GM12878 (cell line): ENCODE measurements around the gene TBRG4. TPM values are rescaled to one million over a fixed set of nuclear protein-coding genes. Genes with fewer than 3 reads are reported as not detected.

Source experiments
- ATAC-seq: fragments of 200-7000 bp; cut with Tn5 transposase; 3 replicates; pipeline ENCODE4 v1.9.1; 2020; ENCODE audit warnings: mild to moderate bottlenecking, moderate library complexity
- BruUV-seq: library from RNA; stranded (reverse); fragments of 400-500 nt; replicated peaks from 2 replicates; lab custom pipeline; 2021; lab: Mats Ljungman, UMichigan
- CTCF ChIA-PET: fragments of 300-600 bp; sonication (Branson Sonifier 250); formaldehyde crosslinking; extraction: SDS; loops from one replicate; lab custom pipeline; 2021; ENCODE audit warnings: inconsistent platforms; lab: Yijun Ruan, JAX
- POLR2A ChIA-PET: fragments of 350-600 bp; formaldehyde crosslinking; extraction: SDS; loops from one replicate; lab custom pipeline; 2021; ENCODE audit warnings: inconsistent platforms; lab: Charles Lee
- RAD21 ChIA-PET: fragments of 300-600 bp; sonication (Branson Sonifier 250); formaldehyde crosslinking; loops from one replicate; lab custom pipeline; 2023; ENCODE audit warnings: antibody characterized with exemption; ENCODE audit not compliant: unreplicated experiment; lab: Charles Lee
- SMC1A ChIA-PET: fragments of 300-600 bp; sonication (Branson Sonifier 250); formaldehyde crosslinking; loops from one replicate; lab custom pipeline; 2023; ENCODE audit not compliant: unreplicated experiment, uncharacterized antibody; lab: Charles Lee
- DNase-seq: peaks from one replicate; pipeline ENCODE4 v3.0.0-alpha.2; 2011; ENCODE audit warnings: low read depth, low spot score
- FAIRE-seq: peaks from 3 replicates; lab custom pipeline; 2011; peaks lifted over from hg19 to GRCh38; lab: Jason Lieb, UNC
- H2AFZ ChIP-seq: 2 replicates; pipeline ENCODE4 v1.6.0; 2011; ENCODE audit warnings: low read depth, low read length, control low read depth; ENCODE audit not compliant: control insufficient read depth
- H3K27ac ChIP-seq: 2 replicates; pipeline ENCODE4 v1.5.1; 2011; ENCODE audit warnings: control low read depth; ENCODE audit not compliant: control insufficient read depth, insufficient read depth
- H3K27me3 ChIP-seq, 2 experiments: replicated peaks in 1 of 2; 2 replicates each; pipeline versions ENCODE4 v1.6.0 to v1.6.1; 2011; ENCODE audit warnings: low read length in 1 of 2; ENCODE audit not compliant: control insufficient read depth in 2 of 2, insufficient read depth in 2 of 2
- H3K36me3 ChIP-seq, 2 experiments: 2 replicates each; pipeline ENCODE4 v1.5.1; 2011; ENCODE audit warnings: low read length in 1 of 2; ENCODE audit not compliant: control insufficient read depth in 2 of 2, insufficient read depth in 2 of 2
- H3K4me1 ChIP-seq: 2 replicates; pipeline ENCODE4 v1.6.1; 2011; ENCODE audit warnings: mild to moderate bottlenecking, low read length, moderate library complexity, mixed read lengths; ENCODE audit not compliant: control insufficient read depth, insufficient read depth
- H3K4me2 ChIP-seq: 2 replicates; pipeline ENCODE4 v1.6.0; 2011; ENCODE audit warnings: control low read depth; ENCODE audit not compliant: control insufficient read depth, insufficient read depth
- H3K4me3 ChIP-seq: fragments of 200-600 bp; sonication (generic); 2 replicates; pipeline ENCODE4 v1.5.1; 2016
- H3K79me2 ChIP-seq: 2 replicates; pipeline ENCODE4 v1.6.0; 2011; ENCODE audit warnings: low read length; ENCODE audit not compliant: control insufficient read depth, insufficient read depth
- H3K9ac ChIP-seq: 2 replicates; pipeline ENCODE4 v1.8.0; 2011; ENCODE audit warnings: low read length, control low read depth, mixed read lengths; ENCODE audit not compliant: control insufficient read depth, insufficient read depth
- H3K9me3 ChIP-seq: replicated peaks from 3 replicates; pipeline ENCODE4 v1.5.1; 2011; ENCODE audit warnings: mild to moderate bottlenecking, low read length; ENCODE audit not compliant: control insufficient read depth, insufficient read depth
- H4K20me1 ChIP-seq: 2 replicates; pipeline ENCODE4 v1.6.0; 2011; ENCODE audit not compliant: control insufficient read depth, insufficient read depth
- E2F4 ChIP-seq: IDR thresholded peaks from 2 replicates; pipeline ENCODE4 v1.6.1; 2012; ENCODE audit warnings: low read depth, low read length, improper control_type of control experiment
- EGR1 ChIP-seq, 2 experiments: IDR thresholded peaks; 1 replicate in 1 of 2; 2 replicates in 1 of 2; pipeline ENCODE4 v1.6.1; 2011 to 2012; ENCODE audit warnings: low read depth in 2 of 2, low read length in 2 of 2, borderline replicate concordance in 1 of 2, mild to moderate bottlenecking in 1 of 2, moderate library complexity in 1 of 2
- ELK1 ChIP-seq: IDR thresholded peaks from 2 replicates; pipeline ENCODE4 v1.6.1; 2012; ENCODE audit warnings: low read depth, low read length, improper control_type of control experiment
- GATAD2B ChIP-seq: fragments of 450-650 bp; conservative IDR thresholded peaks from 2 replicates; pipeline ENCODE4 v1.6.1; 2017; ENCODE audit warnings: low read depth, mild to moderate bottlenecking, moderate library complexity
- HDAC2 ChIP-seq: fragments of 200-600 bp; sonication (generic); IDR thresholded peaks from 2 replicates; pipeline ENCODE4 v1.6.1; 2017
- JUNB ChIP-seq: IDR thresholded peaks from 2 replicates; pipeline ENCODE4 v1.6.1; 2016; ENCODE audit warnings: antibody characterized with exemption, mild to moderate bottlenecking
- NFIC ChIP-seq: IDR thresholded peaks from 2 replicates; pipeline ENCODE4 v1.6.1; 2012; ENCODE audit warnings: low read depth, mild to moderate bottlenecking, inconsistent platforms, low read length, moderate library complexity
- RAD51 ChIP-seq: fragments of 450-650 bp; IDR thresholded peaks from 2 replicates; pipeline ENCODE4 v1.6.1; 2016; ENCODE audit warnings: moderate library complexity, mild to moderate bottlenecking, inconsistent platforms
- RB1 ChIP-seq: fragments of 450-650 bp; formaldehyde crosslinking; IDR thresholded peaks from 2 replicates; pipeline ENCODE4 v1.6.1; 2017; ENCODE audit warnings: mild to moderate bottlenecking, borderline replicate concordance
- ZBTB40 ChIP-seq: fragments of 450-650 bp; IDR thresholded peaks from 2 replicates; pipeline ENCODE4 v1.6.1; 2016; ENCODE audit warnings: mild to moderate bottlenecking, moderate library complexity, borderline replicate concordance
- WGBS: methylation state at CpG from one replicate; pipeline ENCODE4 v1.1.6; 2016; ENCODE audit warnings: low lambda C conversion rate; ENCODE audit not compliant: insufficient replicate concordance, insufficient coverage; ENCODE audit errors: missing lambda C conversion rate; 5-methylcytosine and 5-hydroxymethylcytosine counted together
- in situ Hi-C: fragments of 300-500 bp; cut with MboI; formaldehyde crosslinking; loops from 9 replicates; pipeline ENCODE4 v1.14.3; 2018; ENCODE audit warnings: mixed read lengths
- intact Hi-C: fragments of 100-400 bp; cut with micrococcal nuclease; formaldehyde crosslinking; loops from one replicate; pipeline ENCODE4 v1.14.2; 2022; ENCODE audit not compliant: unreplicated experiment
- polyA plus RNA-seq, 11 experiments: library from polyadenylated mRNA; depleted of rRNA in 4 of 11; unstranded in 6 of 11; stranded (reverse) in 5 of 11; fragments of >200 nt; fragmentation: Nextera tagmentation in 4 of 11; fragmentation: Illumina TruSeq in 1 of 11; extraction: Ambion mirVana in 4 of 11; extraction: Trizol in 1 of 11; gene quantifications; 1 replicate in 1 of 11; 2 replicates in 10 of 11; pipeline versions ENCODE4 v1.2.1 to v1.2.3, GENCODE V29; 2011 to 2016; ENCODE audit warnings: inconsistent platforms in 2 of 11, missing spikeins in 2 of 11, low read depth in 1 of 11
- total RNA-seq, 4 experiments: library from RNA; depleted of rRNA in 3 of 4; stranded (reverse); fragments of >200 nt in 3 of 4; fragmentation: Illumina TruSeq in 1 of 4; extraction: Trizol in 1 of 4; gene quantifications; 2 replicates each; pipeline versions ENCODE4 v1.2.1 to v1.2.3, GENCODE V29; 2013 to 2021

The TBRG4 gene
- total and polyA plus RNA-seq, 10 of the 15 experiments (the other 5 are each of a cell fraction or from before 2014, with no cell fraction given) = 8.4 to 130 (median 118) TPM

GRCh38 chr7:45053401-45053800 is 58.1 kb downstream of the TBRG4 start:
- CTCF ChIA-PET = interaction anchor here (0.6 to 1.1 kb wide), 2 partner anchors 80 to 1061 kb away, joined by 3 read pairs; no protein-coding TSS in a partner anchor
- no peak overlapping the region for H3K9ac ChIP-seq
- SMC1A ChIA-PET = interaction anchor here (1.1 to 1.7 kb wide), 2 partner anchors 20 to 79 kb away, joined by 3 to 8 read pairs; no protein-coding TSS in a partner anchor
- no peak overlapping the region for H3K4me3 ChIP-seq
- H3K27ac ChIP-seq = no peak overlapping the region
- RAD21 ChIA-PET = no interaction called here
- ATAC-seq = no peak
- H3K27me3 ChIP-seq = no peaks in the 10 kb centered on the region
- no peaks in the 10 kb centered on the region for H3K9me3 ChIP-seq
- BruUV-seq = no TSS peak
- peaks cover 0 to 8% of the 10 kb centered on the region in 2 experiments; a peak in 2 of 4 replicates for H3K36me3 ChIP-seq
- H3K4me1 ChIP-seq = no peaks in the 10 kb centered on the region
- no peak overlapping the region for H2AFZ ChIP-seq
- H4K20me1 ChIP-seq = no peaks in the 10 kb centered on the region; the same call in 1 of the 2 replicates
- no peak for DNase-seq
- peaks cover 3% of the 10 kb centered on the region for H3K79me2 ChIP-seq
- POLR2A ChIA-PET = interaction anchor here (0.9 kb wide), 1 partner anchor 17 kb away, joined by 3 read pairs; no protein-coding TSS in a partner anchor
- intact Hi-C loops = no loop called here
- no peak overlapping the region for H3K4me2 ChIP-seq
- no peak for FAIRE-seq
- WGBS = 89% methylated on average over 6 of the region's 6 CpGs
- in situ Hi-C loops = no loop called here
- no peak for TF ChIP-seq JUNB
- no peak for TF ChIP-seq GATAD2B
- TF ChIP-seq RB1 = no peak
- TF ChIP-seq HDAC2 = no peak
- TF ChIP-seq RAD51 = no peak
- no peak for TF ChIP-seq ZBTB40
- TF ChIP-seq EGR1 (IDR thresholded peaks at IDR 0.05; ENCODE audit: borderline replicate concordance in 1 of 2, low read depth in 2 of 2, low read length in 2 of 2) = no peak
- no peak for TF ChIP-seq NFIC
- TF ChIP-seq E2F4 = no peak
- no peak for TF ChIP-seq ELK1
